Spleen (tissue), 11 donors: ENCODE data around the gene MARCHF2. TPM values are rescaled to one million over a fixed set of nuclear protein-coding genes. Genes with fewer than 3 reads are reported as not detected.

ENCODE experiments used
- DNase-seq: peaks from one replicate; pipeline ENCODE4 v3.0.0-alpha.2; 2020
- H3K27ac ChIP-seq, 8 donors: fragments of 200-600 bp; sonication (generic) in 7 of 8; 1 replicate in 4 of 8; 2 replicates in 4 of 8; pipeline versions ENCODE4 v1.5.0 to v1.8.0; 2016 to 2021; ENCODE audit warnings: inconsistent platforms in 4 of 8, mild to moderate bottlenecking in 4 of 8, moderate library complexity in 1 of 8
- H3K27me3 ChIP-seq, 7 donors: fragments of 200-600 bp; sonication (generic) in 6 of 7; replicated peaks in 1 of 7; 1 replicate in 4 of 7; 2 replicates in 3 of 7; pipeline versions ENCODE4 v1.5.0 to v1.8.0; 2016 to 2021; ENCODE audit warnings: inconsistent platforms in 3 of 7, mild to moderate bottlenecking in 1 of 7
- H3K36me3 ChIP-seq, 6 donors: fragments of 200-600 bp; sonication (generic) in 5 of 6; 1 replicate in 4 of 6; 2 replicates in 2 of 6; pipeline versions ENCODE4 v1.5.0 to v1.8.0; 2016 to 2021; ENCODE audit warnings: inconsistent platforms in 2 of 6
- H3K4me1 ChIP-seq, 6 donors: fragments of 200-600 bp; sonication (generic) in 5 of 6; 1 replicate in 3 of 6; 2 replicates in 3 of 6; pipeline versions ENCODE4 v1.5.0 to v1.8.0; 2016 to 2021; ENCODE audit warnings: inconsistent platforms in 3 of 6
- H3K4me3 ChIP-seq, 8 donors: fragments of 200-600 bp; sonication (generic) in 7 of 8; 1 replicate in 4 of 8; 2 replicates in 4 of 8; pipeline versions ENCODE4 v1.5.0 to v1.8.0; 2016 to 2021; ENCODE audit warnings: inconsistent platforms in 4 of 8, mild to moderate bottlenecking in 4 of 8, moderate library complexity in 2 of 8
- H3K9me3 ChIP-seq, 8 donors: fragments of 200-600 bp; sonication (generic) in 7 of 8; 1 replicate in 4 of 8; 2 replicates in 4 of 8; pipeline versions ENCODE4 v1.5.0 to v1.8.0; 2016 to 2021; ENCODE audit warnings: inconsistent platforms in 4 of 8
- POLR2A ChIP-seq, 3 donors: fragments of 450-650 bp; IDR thresholded peaks; one replicate each; pipeline ENCODE4 v1.5.1; 2017; ENCODE audit warnings: antibody characterized with exemption in 3 of 3, mild to moderate bottlenecking in 1 of 3
- POLR2AphosphoS5 ChIP-seq, 3 donors: sonication (generic); formaldehyde crosslinking; IDR thresholded peaks; one replicate each; pipeline ENCODE4 v1.5.1; 2017; ENCODE audit warnings: antibody characterized with exemption in 3 of 3
- WGBS, 5 donors: extraction: QIAGEN DNeasy Blood & Tissue Kit in 3 of 5; methylation state at CpG; one replicate each; pipeline versions ENCODE4 v1.1.5 to v1.1.7; 2013 to 2018; 5-methylcytosine and 5-hydroxymethylcytosine counted together
- intact Hi-C: fragments of 100-400 bp; cut with DNase I; formaldehyde crosslinking; loops from one replicate; pipeline ENCODE4 v1.15.0; 2023; ENCODE audit warnings: low total_unique reads
- polyA plus RNA-seq, 3 donors: library from polyadenylated mRNA; stranded (reverse); fragments of 200-250 nt; gene quantifications; one replicate each; pipeline ENCODE4 v1.2.1, GENCODE V29; 2013
- total RNA-seq, 7 donors: library from RNA; depleted of rRNA in 3 of 7; stranded (reverse); fragments of >200 nt in 3 of 7; fragmentation: NEBNext Ultra II Directional in 4 of 7; extraction: Animal tissue kit (Norgen Biotek cat#: 25700) in 4 of 7; gene quantifications; one replicate each; pipeline versions ENCODE4 v1.1.0 to v1.2.1, GENCODE V29; 2016 to 2021
- TF ChIP-seq, protein P1 (sequence below), 11 experiments: fragments of 200-600 bp in 7 of 11; fragments of 450-650 bp in 4 of 11; sonication (generic) in 4 of 11; IDR thresholded peaks in 8 of 11; conservative IDR thresholded peaks in 3 of 11; 1 replicate in 7 of 11; 2 replicates in 4 of 11; pipeline versions ENCODE4 v1.4.0 to v1.8.0; 2016 to 2021; ENCODE audit warnings: antibody characterized with exemption in 11 of 11, inconsistent platforms in 4 of 11, mild to moderate bottlenecking in 1 of 11
- donor health status: healthy with polysubstance abuse.
- donor health status: DM: no; HTN: no; CAD: no; lungs with moderate emphysema.
- donor health status: DM: no; HTN: no; CAD: no.
- donor health status: Bipolar disorder and iron deficiency.
- donor health status: healthy.
- donor health status: DM: no; HTN: no; CAD: no.
- donor health status: DM: yes; HTN: yes; CAD: no.

The MARCHF2 gene
- total and polyA plus RNA-seq, 10 donors = 33.4 to 212 (median 67.2) TPM

DNA sequence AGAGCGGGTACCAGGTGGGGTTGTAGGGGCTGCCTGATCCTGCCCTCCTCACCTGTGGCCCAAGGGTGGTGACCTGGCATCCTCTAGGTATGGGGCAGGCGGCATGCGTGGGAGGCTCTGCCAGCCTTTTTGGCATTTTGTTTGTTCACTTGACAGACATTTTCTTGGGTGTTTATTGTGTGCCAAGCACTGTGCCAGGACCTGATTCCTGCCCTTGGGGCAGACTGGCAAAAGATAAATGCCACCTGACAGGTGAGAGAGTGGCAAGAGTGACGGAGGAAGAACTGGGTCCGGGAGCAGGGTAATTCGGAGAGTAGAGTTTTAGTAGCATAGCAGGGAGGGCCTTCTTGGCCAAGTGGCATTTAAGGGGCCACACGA lies 16.9 kb upstream of the MARCHF2 start:
- intact Hi-C loops = no loop called here
- 90 to 93% (median 92%) methylated on average over 7 of the region's 7 CpGs for WGBS, 5 donors
- no peak for DNase-seq
- H3K4me3 ChIP-seq = no peak overlapping the region
- no peaks in the 10 kb centered on the region for H3K27me3 ChIP-seq
- H3K27ac ChIP-seq = peak overlapping the region in 4 of 8 donors; percentile 27 to 100 (median 64)
- no peaks in the 10 kb centered on the region for H3K9me3 ChIP-seq
- TF ChIP-seq, protein P1, sequence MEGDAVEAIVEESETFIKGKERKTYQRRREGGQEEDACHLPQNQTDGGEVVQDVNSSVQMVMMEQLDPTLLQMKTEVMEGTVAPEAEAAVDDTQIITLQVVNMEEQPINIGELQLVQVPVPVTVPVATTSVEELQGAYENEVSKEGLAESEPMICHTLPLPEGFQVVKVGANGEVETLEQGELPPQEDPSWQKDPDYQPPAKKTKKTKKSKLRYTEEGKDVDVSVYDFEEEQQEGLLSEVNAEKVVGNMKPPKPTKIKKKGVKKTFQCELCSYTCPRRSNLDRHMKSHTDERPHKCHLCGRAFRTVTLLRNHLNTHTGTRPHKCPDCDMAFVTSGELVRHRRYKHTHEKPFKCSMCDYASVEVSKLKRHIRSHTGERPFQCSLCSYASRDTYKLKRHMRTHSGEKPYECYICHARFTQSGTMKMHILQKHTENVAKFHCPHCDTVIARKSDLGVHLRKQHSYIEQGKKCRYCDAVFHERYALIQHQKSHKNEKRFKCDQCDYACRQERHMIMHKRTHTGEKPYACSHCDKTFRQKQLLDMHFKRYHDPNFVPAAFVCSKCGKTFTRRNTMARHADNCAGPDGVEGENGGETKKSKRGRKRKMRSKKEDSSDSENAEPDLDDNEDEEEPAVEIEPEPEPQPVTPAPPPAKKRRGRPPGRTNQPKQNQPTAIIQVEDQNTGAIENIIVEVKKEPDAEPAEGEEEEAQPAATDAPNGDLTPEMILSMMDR (IDR thresholded peaks at IDR 0.05 in 8 of 11, conservative IDR thresholded peaks at IDR 0.05 in 3 of 11) = no peak
- TF ChIP-seq POLR2AphosphoS5 (IDR thresholded peaks at IDR 0.05) (no peak), POLR2A (IDR thresholded peaks at IDR 0.05) (no peak)
- peaks cover 0 to 73% (median 15%) of the 10 kb centered on the region in 6 donors for H3K36me3 ChIP-seq
- peaks cover 30 to 86% (median 67%) of the 10 kb centered on the region in 6 donors for H3K4me1 ChIP-seq

GRCh38 chr19:8396563-8397203 lies 16.4 kb upstream of the MARCHF2 start:
- no peaks in the 10 kb centered on the region for H3K9me3 ChIP-seq
- H3K36me3 ChIP-seq = peaks cover 0 to 79% (median 16%) of the 10 kb centered on the region in 6 donors
- H3K27me3 ChIP-seq = no peaks in the 10 kb centered on the region
- peak; percentile 87 for DNase-seq
- TF ChIP-seq POLR2A (IDR thresholded peaks at IDR 0.05) = no peak
- peak in 2 of 3 donors; percentile 52 to 55 for TF ChIP-seq POLR2AphosphoS5 (IDR thresholded peaks at IDR 0.05)
- TF ChIP-seq, protein P1 (IDR thresholded peaks at IDR 0.05 in 8 of 11, conservative IDR thresholded peaks at IDR 0.05 in 3 of 11) = peak; percentile 14 to 70 (median 59)
- no peak overlapping the region for H3K4me3 ChIP-seq
- peaks cover 25 to 81% (median 62%) of the 10 kb centered on the region in 6 donors for H3K4me1 ChIP-seq
- WGBS, 5 donors = 51 to 66% (median 53%) methylated on average over 21 to 22 of the region's 22 CpGs
- peak overlapping the region in 3 of 8 donors; percentile 14 to 99 (median 28) for H3K27ac ChIP-seq
- intact Hi-C loops = no loop called here

DNA sequence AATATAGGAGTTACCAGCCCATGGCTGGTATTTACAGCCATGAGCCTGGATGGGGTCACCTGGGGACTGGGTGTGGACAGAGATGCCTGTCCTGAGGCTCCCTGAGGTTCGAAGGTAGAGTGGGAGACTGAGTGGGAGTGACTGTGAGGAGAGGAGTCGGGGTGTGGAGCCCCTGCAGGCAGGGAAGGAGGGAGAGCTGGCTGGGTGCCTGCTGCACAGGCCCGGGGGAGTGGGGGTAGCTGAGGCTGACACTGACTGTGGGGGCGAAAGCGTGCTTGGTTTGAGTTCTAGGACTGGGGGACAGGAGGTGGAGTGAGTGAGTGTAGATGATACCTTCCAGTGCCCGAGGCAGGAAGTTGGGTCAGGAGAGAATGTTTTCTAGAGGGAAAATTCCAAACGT lies 15.8 kb upstream of the MARCHF2 start:
- H3K4me1 ChIP-seq = peaks cover 19 to 80% (median 58%) of the 10 kb centered on the region in 6 donors
- DNase-seq = no peak
- intact Hi-C loops = no loop called here

More for the DNA sequence above, 15.8 kb upstream of the MARCHF2 start:
- Histone ChIP-seq H3K27me3 (no peaks in the 10 kb centered on the region), H3K27ac (peak overlapping the region in 3 of 8 donors; percentile 14 to 99 (median 28)), H3K4me3 (no peak overlapping the region), H3K36me3 (peaks cover 0 to 84% (median 22%) of the 10 kb centered on the region in 6 donors), H3K9me3 (no peaks in the 10 kb centered on the region)
- TF ChIP-seq, protein P1 (IDR thresholded peaks at IDR 0.05 in 8 of 11, conservative IDR thresholded peaks at IDR 0.05 in 3 of 11) = peak in 1 of 11 experiments; percentile 4
- no peak for TF ChIP-seq POLR2A (IDR thresholded peaks at IDR 0.05)
- 58 to 78% (median 63%) methylated on average over 7 of the region's 7 CpGs for WGBS, 5 donors
